ENCODE measurements around the gene MTRR. TPM values are rescaled to one million over a fixed set of nuclear protein-coding genes. Genes with fewer than 3 reads are reported as not detected.

MTRR gene
- total RNA-seq, 1 experiment from 2014 or later: 57.8 TPM

GRCh38 chr5:7886849-7887475, 18.0 kb downstream of the MTRR start:
- ChIA-PET CTCF (interaction anchor here (0.6 to 1.3 kb wide), 3 partner anchors 17 to 1262 kb away, joined by 3 read pairs; no protein-coding TSS in a partner anchor), POLR2A (no interaction called here)
- Histone ChIP-seq H3K4me1 (ENCODE audit: control insufficient read depth, insufficient read depth, low read length) (no peaks in the 10 kb centered on the region), H3K27me3 (ENCODE audit: control insufficient read depth, insufficient read depth, low read length) (no peaks in the 10 kb centered on the region), H3K27ac (ENCODE audit: low read length) (no peak overlapping the region), H3K4me3 (ENCODE audit: low read depth in 2 of 2, low read length in 2 of 2) (no peak overlapping the region), H3K36me3 (ENCODE audit: control insufficient read depth, insufficient read depth, low read length) (peaks cover 48% of the 10 kb centered on the region), H3K9me3 (ENCODE audit: control insufficient read depth, insufficient read depth, low read depth, low read length) (no peaks in the 10 kb centered on the region)
- peak; percentile 75 for ATAC-seq
- no peak for DNase-seq (ENCODE audit: low read depth, low spot score)
- TF ChIP-seq SIN3A (IDR thresholded peaks at IDR 0.05; ENCODE audit: borderline replicate concordance, insufficient read depth, low read depth, low read length) (no peak), CTCF (IDR thresholded peaks at IDR 0.05) (peak; percentile 65)
- in situ Hi-C loops (cut with HindIII; ENCODE audit: low pct_unique_long_range_greater_than_20kb, low sequenced_read_pairs) (no loop called here), intact Hi-C loops (cut with micrococcal nuclease; ENCODE audit: unreplicated experiment) (no loop called here)
- no TSS peak for BruUV-seq (replicated peaks)

GRCh38 chr5:7888901-7889300, 20.0 kb downstream of the MTRR start:
- TF ChIP-seq SIN3A (IDR thresholded peaks at IDR 0.05; ENCODE audit: borderline replicate concordance, insufficient read depth, low read depth, low read length) (no peak), POLR2AphosphoS5 (IDR thresholded peaks at IDR 0.05; ENCODE audit: low read depth, low read length) (no peak), TCF7L2 (IDR thresholded peaks at IDR 0.05; ENCODE audit: low read depth, low read length) (no peak), REST (IDR thresholded peaks at IDR 0.05; ENCODE audit: insufficient read depth in 1 of 2, low read depth in 2 of 2, low read length in 1 of 2) (no peak), CTCF (IDR thresholded peaks at IDR 0.05) (no peak)
- ATAC-seq (no peak), DNase-seq (ENCODE audit: low read depth, low spot score) (no peak)
- POLR2A ChIA-PET: no interaction called here
- in situ Hi-C loops (cut with HindIII; ENCODE audit: low pct_unique_long_range_greater_than_20kb, low sequenced_read_pairs) (no loop called here), intact Hi-C loops (cut with micrococcal nuclease; ENCODE audit: unreplicated experiment) (no loop called here)
- Histone ChIP-seq H3K27me3 (ENCODE audit: control insufficient read depth, insufficient read depth, low read length) (no peaks in the 10 kb centered on the region), H3K36me3 (ENCODE audit: control insufficient read depth, insufficient read depth, low read length) (peaks cover 47% of the 10 kb centered on the region), H3K27ac (ENCODE audit: low read length) (no peak overlapping the region), H3K9me3 (ENCODE audit: control insufficient read depth, insufficient read depth, low read depth, low read length) (no peaks in the 10 kb centered on the region), H3K4me3 (ENCODE audit: low read depth in 2 of 2, low read length in 2 of 2) (no peak overlapping the region), H3K4me1 (ENCODE audit: control insufficient read depth, insufficient read depth, low read length) (no peaks in the 10 kb centered on the region)
- CTCF ChIA-PET: interaction anchor here (0.5 to 0.6 kb wide), 2 partner anchors 1266 to 1295 kb away, joined by 3 to 5 read pairs; no protein-coding TSS in a partner anchor
- no TSS peak for BruUV-seq (replicated peaks)
